Measurements from ENCODE around the gene HDAC9. TPM values are rescaled to one million over a fixed set of nuclear protein-coding genes. Genes with fewer than 3 reads are reported as not detected.

The HDAC9 gene
- polyA plus RNA-seq, 3 donors: 41.7 to 51.2 (median 44.2) TPM

- Histone ChIP-seq H3K4me2 (replicated peaks; ENCODE audit: extremely low read depth, low read length, poor library complexity, severe bottlenecking) (no peak overlapping the region), H2AFZ (ENCODE audit: insufficient read depth, low read depth, low read length, poor library complexity, severe bottlenecking) (no peak overlapping the region), H3K36me3 (replicated peaks in 1 of 2; ENCODE audit: control insufficient read depth in 1 of 2, insufficient read depth in 2 of 2, low read length in 2 of 2) (no peaks in the 10 kb centered on the region), H3K27ac (ENCODE audit: low read depth in 1 of 2, low read length in 2 of 2) (no peak overlapping the region), H3K79me2 (ENCODE audit: insufficient read depth, low read length) (no peaks in the 10 kb centered on the region), H3K4me1 (ENCODE audit: control insufficient read depth in 1 of 2, insufficient read depth in 2 of 2, low read length in 2 of 2) (no peaks in the 10 kb centered on the region), H3K9me3 (replicated peaks in 1 of 2; ENCODE audit: control insufficient read depth in 1 of 2, insufficient read depth in 1 of 2, low read length in 2 of 2) (peaks cover 4 to 7% of the 10 kb centered on the region in 2 donors), H3K4me3 (replicated peaks in 1 of 3; ENCODE audit: low read depth in 2 of 3, low read length in 3 of 3) (no peak overlapping the region), H3K27me3 (ENCODE audit: control insufficient read depth in 2 of 2, insufficient read depth in 2 of 2, low read length in 2 of 2) (no peaks in the 10 kb centered on the region), H3K9ac (ENCODE audit: insufficient read depth, low read length, poor library complexity, severe bottlenecking) (no peak overlapping the region), H4K20me1 (ENCODE audit: insufficient read depth, low read length) (no peaks in the 10 kb centered on the region)
- H3K9me3 Mint-ChIP-seq: peaks cover 3 to 11% (median 7%) of the 10 kb centered on the region in 7 donors
- peaks cover 0 to 1% (median 0%) of the 10 kb centered on the region in 3 donors for H3K27me3 Mint-ChIP-seq (ENCODE audit: low read depth in 3 of 3)
- whole genome bisulfite sequencing (ENCODE audit: insufficient coverage): no CpG with 5 or more reads among the region's 3 CpGs
- no peak overlapping the region for H3K4me3 Mint-ChIP-seq
- no peak for TF ChIP-seq CTCF (IDR thresholded peaks at IDR 0.05)
- no peak overlapping the region for H3K27ac Mint-ChIP-seq
- DNase-seq: no peak
- H3K36me3 Mint-ChIP-seq: no peaks in the 10 kb centered on the region
- intact Hi-C loops (cut with micrococcal nuclease): no loop called here
- no peaks in the 10 kb centered on the region for H3K4me1 Mint-ChIP-seq
These were observed 405.8 kb downstream of the HDAC9 start for GRCh38 chr7:18901351-18901750.

- peaks cover 0 to 1% (median 0%) of the 10 kb centered on the region in 3 donors for H3K27me3 Mint-ChIP-seq (ENCODE audit: low read depth in 3 of 3)
- WGBS (ENCODE audit: insufficient coverage): no CpG with 5 or more reads among the region's 1 CpG
These were observed 406.5 kb downstream of the HDAC9 start for GRCh38 chr7:18901982-18902421.

More at GRCh38 chr7:18901982-18902421, 406.5 kb downstream of the HDAC9 start:
- Histone ChIP-seq H2AFZ (ENCODE audit: insufficient read depth, low read depth, low read length, poor library complexity, severe bottlenecking) (no peak overlapping the region), H3K27me3 (ENCODE audit: control insufficient read depth in 2 of 2, insufficient read depth in 2 of 2, low read length in 2 of 2) (no peaks in the 10 kb centered on the region), H3K4me2 (replicated peaks; ENCODE audit: extremely low read depth, low read length, poor library complexity, severe bottlenecking) (no peak overlapping the region), H3K36me3 (replicated peaks in 1 of 2; ENCODE audit: control insufficient read depth in 1 of 2, insufficient read depth in 2 of 2, low read length in 2 of 2) (no peaks in the 10 kb centered on the region), H4K20me1 (ENCODE audit: insufficient read depth, low read length) (no peaks in the 10 kb centered on the region), H3K9ac (ENCODE audit: insufficient read depth, low read length, poor library complexity, severe bottlenecking) (no peak overlapping the region), H3K9me3 (replicated peaks in 1 of 2; ENCODE audit: control insufficient read depth in 1 of 2, insufficient read depth in 1 of 2, low read length in 2 of 2) (peaks cover 4 to 7% of the 10 kb centered on the region in 2 donors), H3K4me1 (ENCODE audit: control insufficient read depth in 1 of 2, insufficient read depth in 2 of 2, low read length in 2 of 2) (no peaks in the 10 kb centered on the region), H3K79me2 (ENCODE audit: insufficient read depth, low read length) (no peaks in the 10 kb centered on the region), H3K4me3 (replicated peaks in 1 of 3; ENCODE audit: low read depth in 2 of 3, low read length in 3 of 3) (no peak overlapping the region), H3K27ac (ENCODE audit: low read depth in 1 of 2, low read length in 2 of 2) (no peak overlapping the region)
- no peak for TF ChIP-seq CTCF (IDR thresholded peaks at IDR 0.05)
- H3K4me3 Mint-ChIP-seq: no peak overlapping the region
- intact Hi-C loops (cut with micrococcal nuclease): no loop called here
- DNase-seq: no peak
- H3K36me3 Mint-ChIP-seq: no peaks in the 10 kb centered on the region
- H3K9me3 Mint-ChIP-seq: peaks cover 3 to 13% (median 7%) of the 10 kb centered on the region in 7 donors
- H3K4me1 Mint-ChIP-seq: no peaks in the 10 kb centered on the region
- no peak overlapping the region for H3K27ac Mint-ChIP-seq
